H1 (cell line): ENCODE data around the gene MRAP2.

Experiments
- POLR2AphosphoS5 ChIP-seq: IDR thresholded peaks from 2 replicates; pipeline ENCODE4 v1.6.1; 2011; ENCODE audit warnings: low read depth, low read length
- SAP30 ChIP-seq: fragments of 300-600 bp; sonication (generic); IDR thresholded peaks from 2 replicates; pipeline ENCODE4 v1.7.1; 2012; ENCODE audit warnings: low read length, moderate library complexity, mild to moderate bottlenecking, inconsistent platforms; ENCODE audit not compliant: insufficient read depth, insufficient replicate concordance
- TF ChIP-seq, protein P1 (sequence below), 3 experiments: IDR thresholded peaks; 1 replicate in 2 of 3; 2 replicates in 1 of 3; pipeline versions ENCODE4 v1.5.1 to v1.6.1; 2011; ENCODE audit warnings: low read length in 3 of 3, mild to moderate bottlenecking in 3 of 3, inconsistent platforms in 2 of 3, low read depth in 1 of 3, moderate library complexity in 1 of 3; ENCODE audit not compliant: insufficient read depth in 1 of 3; ENCODE audit errors: control extremely low read depth in 1 of 3

DNA sequence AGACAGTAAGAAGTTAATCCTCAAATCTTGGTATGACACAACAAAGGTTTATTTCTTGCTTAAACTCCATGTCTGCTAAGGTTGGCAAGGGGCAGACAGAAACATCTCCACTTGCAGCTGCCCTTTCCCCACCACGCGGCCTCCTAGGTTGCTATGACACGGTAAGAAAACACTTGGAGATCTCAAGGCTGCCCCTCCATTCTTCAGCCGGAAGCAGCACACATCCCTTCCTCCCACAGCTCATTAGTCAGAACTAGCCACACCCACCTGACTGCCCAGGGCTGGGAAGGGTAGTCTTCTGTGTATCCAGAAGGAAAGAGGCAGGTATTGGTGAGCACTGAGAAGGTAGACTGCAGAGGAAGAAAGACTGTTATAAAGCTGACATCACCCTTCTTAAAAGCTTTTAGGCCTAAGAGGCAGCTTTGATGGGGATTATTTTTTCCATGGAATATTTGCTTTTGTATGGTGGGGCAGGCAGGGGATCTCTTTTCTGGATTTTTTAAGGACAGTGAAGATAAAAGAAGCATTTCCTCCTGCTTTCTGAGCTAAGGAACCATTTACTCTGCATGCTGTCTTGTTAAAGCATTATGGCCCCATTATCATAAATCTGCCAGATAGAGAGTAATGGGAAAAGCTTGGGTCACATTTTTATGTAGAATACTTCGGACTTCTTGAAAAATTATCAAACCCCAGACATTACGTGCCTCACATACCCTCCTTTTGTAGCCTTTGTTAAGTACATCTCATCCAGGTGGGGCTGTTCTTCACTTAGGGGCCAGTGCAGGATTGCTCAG is 41.6 kb downstream of the MRAP2 start:
- TF ChIP-seq, protein P1, sequence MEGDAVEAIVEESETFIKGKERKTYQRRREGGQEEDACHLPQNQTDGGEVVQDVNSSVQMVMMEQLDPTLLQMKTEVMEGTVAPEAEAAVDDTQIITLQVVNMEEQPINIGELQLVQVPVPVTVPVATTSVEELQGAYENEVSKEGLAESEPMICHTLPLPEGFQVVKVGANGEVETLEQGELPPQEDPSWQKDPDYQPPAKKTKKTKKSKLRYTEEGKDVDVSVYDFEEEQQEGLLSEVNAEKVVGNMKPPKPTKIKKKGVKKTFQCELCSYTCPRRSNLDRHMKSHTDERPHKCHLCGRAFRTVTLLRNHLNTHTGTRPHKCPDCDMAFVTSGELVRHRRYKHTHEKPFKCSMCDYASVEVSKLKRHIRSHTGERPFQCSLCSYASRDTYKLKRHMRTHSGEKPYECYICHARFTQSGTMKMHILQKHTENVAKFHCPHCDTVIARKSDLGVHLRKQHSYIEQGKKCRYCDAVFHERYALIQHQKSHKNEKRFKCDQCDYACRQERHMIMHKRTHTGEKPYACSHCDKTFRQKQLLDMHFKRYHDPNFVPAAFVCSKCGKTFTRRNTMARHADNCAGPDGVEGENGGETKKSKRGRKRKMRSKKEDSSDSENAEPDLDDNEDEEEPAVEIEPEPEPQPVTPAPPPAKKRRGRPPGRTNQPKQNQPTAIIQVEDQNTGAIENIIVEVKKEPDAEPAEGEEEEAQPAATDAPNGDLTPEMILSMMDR (IDR thresholded peaks at IDR 0.05; ENCODE audit: control extremely low read depth in 1 of 3, insufficient read depth in 1 of 3, low read depth in 1 of 3, low read length in 3 of 3), result no peak
- TF ChIP-seq SAP30 (no peak), POLR2AphosphoS5 (no peak)
